D721Med (cell line): ENCODE measurements around the gene TXN2.
"Not testable (repeated sequence)": the region's sequence is repeated elsewhere in the genome, so short reads cannot be mapped to it uniquely, and the experiment has no call there.

Experiments
- DNase-seq: peaks from one replicate; pipeline ENCODE4 v3.0.0; 2011; ENCODE audit warnings: low spot score; ENCODE audit not compliant: insufficient read length
- FAIRE-seq: peaks from 2 replicates; lab custom pipeline; 2011; peaks lifted over from hg19 to GRCh38; lab: Jason Lieb, UNC
- TF ChIP-seq, protein P1 (sequence below): IDR thresholded peaks from 2 replicates; pipeline ENCODE4 v1.5.1; 2012; ENCODE audit warnings: mild to moderate bottlenecking, control low read depth; ENCODE audit not compliant: insufficient read depth; ENCODE audit errors: missing control alignments

The TXN2 gene, protein sequence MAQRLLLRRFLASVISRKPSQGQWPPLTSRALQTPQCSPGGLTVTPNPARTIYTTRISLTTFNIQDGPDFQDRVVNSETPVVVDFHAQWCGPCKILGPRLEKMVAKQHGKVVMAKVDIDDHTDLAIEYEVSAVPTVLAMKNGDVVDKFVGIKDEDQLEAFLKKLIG

DNA sequence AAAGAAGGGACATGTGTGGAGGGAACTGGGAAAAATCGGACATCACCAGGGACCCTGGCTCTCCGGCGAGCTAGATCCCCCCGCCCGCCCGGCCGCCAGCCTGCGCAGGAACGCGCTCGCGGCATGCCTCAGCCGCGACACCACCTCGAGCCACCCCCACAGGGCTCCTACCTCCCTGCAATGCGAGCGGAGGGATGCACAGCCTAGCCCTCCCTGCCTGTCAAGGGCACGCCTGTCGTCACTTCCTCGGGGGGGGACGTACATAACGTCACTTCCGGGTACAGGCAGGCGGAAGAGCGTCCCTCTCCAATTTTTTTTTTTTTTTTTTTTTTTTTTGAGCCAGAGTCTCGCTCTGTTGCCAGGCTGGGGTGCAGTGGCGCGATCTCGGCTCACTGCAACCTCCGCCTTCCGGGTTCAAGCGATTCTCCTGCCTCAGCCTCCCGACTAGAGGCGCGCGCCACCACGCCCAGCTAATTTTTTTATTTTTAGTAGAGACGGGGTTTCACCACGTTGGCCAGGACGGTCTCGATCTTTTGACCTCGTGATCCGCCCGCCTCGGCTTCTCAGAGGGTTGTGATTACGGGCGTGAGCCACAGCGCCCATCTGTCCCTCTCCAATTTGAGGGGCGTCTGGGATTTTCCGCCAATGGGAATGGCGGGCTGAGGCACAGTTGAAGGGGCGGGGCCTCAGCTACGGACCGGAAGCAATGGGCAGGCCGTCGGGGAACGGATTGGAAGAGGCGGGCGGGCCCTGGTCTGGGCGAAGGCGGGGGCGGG is at the start of gene TXN2:
Gene TXN2, minus strand, starts transcription at position 248 of the 776 bp plus-strand sequence. CDS start 803 bp downstream, outside the sequence.
- DNase-seq (peak; percentile 49), FAIRE-seq (no peak)
- TF ChIP-seq, protein P1, sequence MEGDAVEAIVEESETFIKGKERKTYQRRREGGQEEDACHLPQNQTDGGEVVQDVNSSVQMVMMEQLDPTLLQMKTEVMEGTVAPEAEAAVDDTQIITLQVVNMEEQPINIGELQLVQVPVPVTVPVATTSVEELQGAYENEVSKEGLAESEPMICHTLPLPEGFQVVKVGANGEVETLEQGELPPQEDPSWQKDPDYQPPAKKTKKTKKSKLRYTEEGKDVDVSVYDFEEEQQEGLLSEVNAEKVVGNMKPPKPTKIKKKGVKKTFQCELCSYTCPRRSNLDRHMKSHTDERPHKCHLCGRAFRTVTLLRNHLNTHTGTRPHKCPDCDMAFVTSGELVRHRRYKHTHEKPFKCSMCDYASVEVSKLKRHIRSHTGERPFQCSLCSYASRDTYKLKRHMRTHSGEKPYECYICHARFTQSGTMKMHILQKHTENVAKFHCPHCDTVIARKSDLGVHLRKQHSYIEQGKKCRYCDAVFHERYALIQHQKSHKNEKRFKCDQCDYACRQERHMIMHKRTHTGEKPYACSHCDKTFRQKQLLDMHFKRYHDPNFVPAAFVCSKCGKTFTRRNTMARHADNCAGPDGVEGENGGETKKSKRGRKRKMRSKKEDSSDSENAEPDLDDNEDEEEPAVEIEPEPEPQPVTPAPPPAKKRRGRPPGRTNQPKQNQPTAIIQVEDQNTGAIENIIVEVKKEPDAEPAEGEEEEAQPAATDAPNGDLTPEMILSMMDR: no peak

DNA sequence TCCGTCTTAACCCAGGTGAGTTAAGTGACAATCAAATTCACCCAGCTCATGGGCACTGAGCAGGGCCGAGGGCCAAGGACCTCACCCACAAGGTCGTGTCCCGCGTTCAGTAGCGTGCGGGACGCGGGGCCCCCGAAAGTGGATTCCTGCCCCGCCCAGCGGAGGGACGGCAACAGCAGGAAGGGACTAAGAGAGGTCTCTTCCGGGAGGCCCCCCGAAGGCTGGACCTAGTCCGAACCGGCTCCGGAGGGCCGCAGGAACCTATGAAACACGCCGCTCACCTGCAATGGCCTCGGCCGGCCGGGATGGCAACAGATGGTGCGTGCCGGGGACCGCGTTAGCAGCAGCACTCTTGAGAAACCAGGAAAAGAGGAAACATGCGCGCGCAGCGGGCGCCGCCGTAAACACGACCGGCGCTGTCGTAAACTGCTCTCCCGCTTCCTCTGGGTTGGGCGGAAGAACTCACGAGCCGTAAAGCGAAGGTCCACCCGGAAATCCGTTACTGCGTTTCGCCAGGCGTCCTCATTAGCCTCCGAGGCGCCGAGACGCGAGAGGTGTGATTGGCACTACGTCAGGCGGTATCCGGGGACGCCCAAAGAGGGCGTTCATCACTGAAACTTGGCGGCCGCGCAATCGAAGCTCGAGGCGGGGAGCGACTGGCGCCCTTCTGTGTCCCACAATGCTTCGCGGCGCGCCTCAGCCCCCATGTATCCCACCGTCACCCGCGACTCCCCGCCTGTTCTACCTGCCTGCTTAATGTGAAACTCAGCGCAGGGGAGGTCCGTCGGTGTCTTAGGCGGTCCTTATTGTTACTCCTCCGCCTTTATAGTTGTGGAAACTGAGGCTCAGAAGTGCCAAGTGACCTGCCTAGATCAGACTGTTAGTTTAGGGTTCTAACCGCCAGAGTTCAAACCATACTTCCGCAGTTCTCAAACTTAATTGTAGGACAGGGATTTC is 47.6 kb upstream of the TXN2 start, which contains the start of gene EIF3D:
Gene EIF3D, minus strand, starts transcription at position 372 of the 957 bp plus-strand sequence. CDS start 3,045 bp downstream, outside the sequence.
- TF ChIP-seq, protein P1: no peak
- DNase-seq (no peak), FAIRE-seq (no peak)

DNA sequence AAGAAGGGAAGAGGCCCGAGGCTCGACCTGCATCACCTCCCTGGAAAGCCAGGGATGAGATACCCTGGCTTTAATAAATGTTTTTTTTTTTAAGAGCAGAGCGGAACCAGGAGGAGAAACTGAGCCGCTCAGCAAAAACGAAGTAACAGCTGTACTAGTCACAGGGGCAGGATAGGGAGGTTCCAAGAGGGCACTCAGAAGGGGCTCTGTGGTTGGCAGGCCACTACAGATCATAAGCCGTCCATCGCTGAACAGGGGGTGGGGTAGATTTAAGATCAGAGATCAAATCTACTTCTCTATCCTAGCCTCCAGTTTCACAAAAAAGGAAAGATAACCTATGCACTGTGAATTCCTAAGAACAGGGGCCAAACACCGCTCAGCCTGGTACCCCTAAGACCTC is 46.9 kb upstream of the TXN2 start:
- no peak for DNase-seq
- TF ChIP-seq, protein P1: no peak
- FAIRE-seq: no peak

DNA sequence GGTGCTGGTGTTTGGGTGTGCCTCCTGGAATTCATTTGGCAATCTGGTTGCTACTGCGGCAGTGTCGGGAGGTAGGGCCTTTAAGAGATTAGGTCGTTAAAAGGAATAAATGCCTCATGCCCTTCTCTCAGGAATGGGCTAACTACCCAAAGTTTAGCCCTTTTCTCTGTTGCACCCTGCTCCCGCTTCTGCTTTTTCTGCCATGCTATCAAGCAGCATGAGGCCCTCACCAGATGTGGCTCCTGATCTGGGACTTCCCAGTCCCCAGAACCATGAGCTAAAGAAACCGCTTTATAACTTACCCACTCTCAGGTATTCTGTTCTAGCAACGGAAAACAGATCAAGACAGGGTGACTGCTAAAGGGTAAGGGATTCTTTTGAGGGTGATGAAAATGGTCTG is 41.2 kb upstream of the TXN2 start:
- FAIRE-seq: no peak
- DNase-seq: no peak
- TF ChIP-seq, protein P1: no peak

DNA sequence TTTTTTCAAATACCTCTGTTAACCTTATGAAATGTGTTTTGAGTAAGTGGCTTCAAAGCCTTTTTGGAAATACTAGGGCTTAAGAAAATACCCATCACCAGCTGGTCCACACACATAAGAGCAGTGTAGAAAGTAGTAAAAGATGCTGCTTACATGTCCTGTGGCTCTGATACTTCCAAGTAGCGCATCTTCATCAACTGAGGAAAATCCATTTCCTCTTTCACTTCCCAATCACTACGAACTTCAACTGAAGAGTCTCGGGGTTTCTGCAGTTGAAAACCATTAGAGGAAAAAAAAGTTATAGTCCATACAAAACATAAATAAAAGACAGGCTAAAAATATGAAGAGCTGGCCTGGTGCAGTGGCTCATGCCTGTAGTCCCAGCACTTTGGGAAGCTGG is 39.0 kb upstream of the TXN2 start:
- no peak for DNase-seq
- TF ChIP-seq, protein P1: no peak
- FAIRE-seq: no peak

DNA sequence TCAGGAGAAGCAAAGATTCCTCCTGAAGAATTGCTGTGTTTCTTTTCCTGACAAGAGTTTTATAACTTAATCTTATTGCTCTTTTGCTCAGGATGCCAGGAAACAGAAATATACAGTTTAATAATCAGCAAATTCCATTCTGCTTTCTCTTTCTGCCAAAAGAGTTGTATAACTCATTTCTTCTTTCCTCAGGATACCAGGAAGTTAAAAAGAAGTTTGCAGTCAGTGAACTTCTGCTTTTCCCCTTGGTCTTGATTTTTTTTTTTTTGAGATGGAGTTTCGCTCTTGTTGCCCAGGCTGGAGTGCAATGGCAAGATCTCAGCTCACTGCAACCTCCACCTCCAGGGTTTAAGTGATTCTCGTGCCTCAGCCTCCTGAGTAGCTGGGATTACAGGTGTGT is 38.5 kb upstream of the TXN2 start:
- FAIRE-seq: not testable (repeated sequence)

DNA sequence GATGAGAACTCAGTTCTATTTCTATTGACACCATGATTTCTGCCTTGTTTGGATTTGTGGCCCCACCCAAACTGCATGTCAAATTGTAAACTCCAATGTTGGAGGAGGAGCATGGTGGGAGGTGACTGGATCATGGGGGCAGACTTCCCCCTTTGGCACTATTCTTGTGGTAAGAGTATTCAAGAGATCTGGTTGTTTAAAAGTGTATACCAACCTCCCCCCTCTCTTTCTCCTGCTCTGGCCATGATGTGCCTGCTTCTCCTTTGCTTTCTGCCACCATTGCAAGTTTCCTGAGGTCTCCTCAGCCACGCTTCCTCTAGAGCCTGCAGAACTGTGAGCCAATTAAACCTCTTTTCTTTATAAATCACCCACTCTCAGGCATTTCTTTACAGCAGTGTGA is 33.3 kb upstream of the TXN2 start:
- TF ChIP-seq, protein P1: no peak
- FAIRE-seq (no peak), DNase-seq (no peak)

More for the DNA sequence above, 38.5 kb upstream of the TXN2 start:
- DNase-seq: not testable (repeated sequence)
